Naive B cell (primary cell): ENCODE data around the gene ALG8. TPM values are rescaled to one million over a fixed set of nuclear protein-coding genes. Genes with fewer than 3 reads are reported as not detected.

ENCODE experiments used
- ATAC-seq, 2 donors: fragments of 150-1000 bp; cut with Tn5 transposase; 2 replicates each; pipeline ENCODE4 v1.10.0; 2021; ENCODE audit warnings: low read depth in 2 of 2, mild to moderate bottlenecking in 2 of 2, moderate library complexity in 2 of 2
- DNase-seq: peaks from one replicate; pipeline ENCODE4 v3.0.0; 2022
- H3K27ac Mint-ChIP-seq, 6 donors: one replicate each; pipeline ENCODE4 v1.8.0; 2020 to 2022; ENCODE audit warnings: mild to moderate bottlenecking in 6 of 6, mixed read lengths in 6 of 6, moderate library complexity in 5 of 6, inconsistent platforms in 2 of 6
- H3K27me3 Mint-ChIP-seq, 3 donors: one replicate each; pipeline ENCODE4 v1.8.0; 2021 to 2022; ENCODE audit warnings: mixed read lengths in 3 of 3, mild to moderate bottlenecking in 1 of 3
- H3K36me3 Mint-ChIP-seq, 2 donors: one replicate each; pipeline ENCODE4 v1.8.0; 2020 to 2022; ENCODE audit warnings: mixed read lengths in 2 of 2, inconsistent platforms in 1 of 2, mild to moderate bottlenecking in 1 of 2
- H3K4me1 Mint-ChIP-seq, 3 donors: one replicate each; pipeline ENCODE4 v1.8.0; 2020 to 2022; ENCODE audit warnings: mixed read lengths in 3 of 3, inconsistent platforms in 1 of 3, mild to moderate bottlenecking in 1 of 3, moderate library complexity in 1 of 3
- H3K4me3 Mint-ChIP-seq, 8 donors: one replicate each; pipeline ENCODE4 v1.8.0; 2020 to 2022; ENCODE audit warnings: mild to moderate bottlenecking in 8 of 8, mixed read lengths in 8 of 8, moderate library complexity in 8 of 8, inconsistent platforms in 2 of 8
- H3K9me3 Mint-ChIP-seq, 7 donors: one replicate each; pipeline ENCODE4 v1.8.0; 2020 to 2022; ENCODE audit warnings: mixed read lengths in 7 of 7, mild to moderate bottlenecking in 5 of 7, inconsistent platforms in 2 of 7, moderate library complexity in 1 of 7
- polyA plus RNA-seq, 6 donors: library from polyadenylated mRNA; unstranded; fragments of 300-500 nt; fragmentation: Illumina TruSeq; gene quantifications; one replicate each; pipeline ENCODE4 v1.2.3, GENCODE V29; 2021; ENCODE audit warnings: low read depth in 6 of 6

The ALG8 gene
- polyA plus RNA-seq, 6 donors from 2014 or later = 46.7 to 90.6 (median 59.9) TPM

GRCh38 chr11:78170413-78170812 is 31.0 kb upstream of the ALG8 start:
- Mint-ChIP-seq H3K4me3 (no peak overlapping the region), H3K4me1 (no peaks in the 10 kb centered on the region), H3K9me3 (peaks cover 0 to under 1% (median 0%) of the 10 kb centered on the region in 7 donors), H3K27ac (peak overlapping the region in 1 of 6 donors; percentile 1), H3K36me3 (peaks cover 5 to 25% of the 10 kb centered on the region in 2 donors), H3K27me3 (no peaks in the 10 kb centered on the region)
- no peak for ATAC-seq
- no peak for DNase-seq

GRCh38 chr11:78168539-78169477 is 29.4 kb upstream of the ALG8 start:
- H3K9me3 Mint-ChIP-seq = peaks cover 0 to 1% (median 0%) of the 10 kb centered on the region in 7 donors
- DNase-seq (no peak), ATAC-seq (no peak)
- H3K27me3 Mint-ChIP-seq = no peaks in the 10 kb centered on the region
- H3K27ac Mint-ChIP-seq = no peak overlapping the region
- no peak overlapping the region for H3K4me3 Mint-ChIP-seq
- H3K4me1 Mint-ChIP-seq = no peaks in the 10 kb centered on the region
- H3K36me3 Mint-ChIP-seq = peaks cover 5 to 16% of the 10 kb centered on the region in 2 donors

GRCh38 chr11:78166855-78167469 is 27.5 kb upstream of the ALG8 start:
- no peak for DNase-seq

GRCh38 chr11:78164471-78164870 is 25.0 kb upstream of the ALG8 start:
- H3K9me3 Mint-ChIP-seq = peaks cover 0 to 1% (median 0%) of the 10 kb centered on the region in 7 donors
- no peaks in the 10 kb centered on the region for H3K27me3 Mint-ChIP-seq
- H3K27ac Mint-ChIP-seq = no peak overlapping the region
- no peak overlapping the region for H3K4me3 Mint-ChIP-seq
- no peaks in the 10 kb centered on the region for H3K4me1 Mint-ChIP-seq
- no peaks in the 10 kb centered on the region for H3K36me3 Mint-ChIP-seq
- no peak for ATAC-seq
- no peak for DNase-seq

More at GRCh38 chr11:78166855-78167469, 27.5 kb upstream of the ALG8 start:
- H3K36me3 Mint-ChIP-seq = no peaks in the 10 kb centered on the region
- no peaks in the 10 kb centered on the region for H3K4me1 Mint-ChIP-seq
- H3K27ac Mint-ChIP-seq = no peak overlapping the region
- ATAC-seq = no peak
- no peaks in the 10 kb centered on the region for H3K27me3 Mint-ChIP-seq
- peak overlapping the region in 1 of 8 donors; percentile 25 for H3K4me3 Mint-ChIP-seq
- H3K9me3 Mint-ChIP-seq = peaks cover 0 to 1% (median 0%) of the 10 kb centered on the region in 7 donors

GRCh38 chr11:78163828-78164227 is 24.4 kb upstream of the ALG8 start:
- no peaks in the 10 kb centered on the region for H3K27me3 Mint-ChIP-seq
- ATAC-seq (no peak), DNase-seq (no peak)
- no peak overlapping the region for H3K27ac Mint-ChIP-seq
- peaks cover 0 to 1% (median 0%) of the 10 kb centered on the region in 7 donors for H3K9me3 Mint-ChIP-seq
- H3K4me3 Mint-ChIP-seq = no peak overlapping the region
- no peaks in the 10 kb centered on the region for H3K4me1 Mint-ChIP-seq
- no peaks in the 10 kb centered on the region for H3K36me3 Mint-ChIP-seq

GRCh38 chr11:78161962-78162371 is 22.5 kb upstream of the ALG8 start:
- no peaks in the 10 kb centered on the region for H3K27me3 Mint-ChIP-seq
- no peaks in the 10 kb centered on the region for H3K36me3 Mint-ChIP-seq
- DNase-seq = no peak
- no peak overlapping the region for H3K4me3 Mint-ChIP-seq
- peaks cover 0 to 1% (median 0%) of the 10 kb centered on the region in 7 donors for H3K9me3 Mint-ChIP-seq
- ATAC-seq = no peak
- no peaks in the 10 kb centered on the region for H3K4me1 Mint-ChIP-seq
- H3K27ac Mint-ChIP-seq = no peak overlapping the region

- H3K4me3 Mint-ChIP-seq = no peak overlapping the region
- H3K27me3 Mint-ChIP-seq = no peaks in the 10 kb centered on the region
Measured at GRCh38 chr11:78161346-78161745, 21.9 kb upstream of the ALG8 start.

GRCh38 chr11:78160557-78160956 is 21.1 kb upstream of the ALG8 start:
- no peak for DNase-seq
- Mint-ChIP-seq H3K4me1 (no peaks in the 10 kb centered on the region), H3K36me3 (no peaks in the 10 kb centered on the region), H3K27me3 (no peaks in the 10 kb centered on the region), H3K4me3 (no peak overlapping the region), H3K27ac (no peak overlapping the region), H3K9me3 (peaks cover 0 to 1% (median 0%) of the 10 kb centered on the region in 7 donors)
- ATAC-seq = no peak

More at GRCh38 chr11:78161346-78161745, 21.9 kb upstream of the ALG8 start:
- H3K4me1 Mint-ChIP-seq = no peaks in the 10 kb centered on the region
- H3K27ac Mint-ChIP-seq = no peak overlapping the region
- H3K36me3 Mint-ChIP-seq = no peaks in the 10 kb centered on the region
- no peak for ATAC-seq
- H3K9me3 Mint-ChIP-seq = peaks cover 0 to 1% (median 0%) of the 10 kb centered on the region in 7 donors
- no peak for DNase-seq

GRCh38 chr11:78158987-78159652 is 19.7 kb upstream of the ALG8 start:
- ATAC-seq (no peak), DNase-seq (no peak)
- Mint-ChIP-seq H3K27me3 (no peaks in the 10 kb centered on the region), H3K27ac (peak overlapping the region in 2 of 6 donors; percentile 9 to 47), H3K36me3 (no peaks in the 10 kb centered on the region), H3K9me3 (no peaks in the 10 kb centered on the region), H3K4me1 (no peaks in the 10 kb centered on the region), H3K4me3 (no peak overlapping the region)

- no peak overlapping the region for H3K27ac Mint-ChIP-seq
- H3K9me3 Mint-ChIP-seq = no peaks in the 10 kb centered on the region
- no peak overlapping the region for H3K4me3 Mint-ChIP-seq
- no peaks in the 10 kb centered on the region for H3K4me1 Mint-ChIP-seq
- ATAC-seq = no peak
- H3K36me3 Mint-ChIP-seq = no peaks in the 10 kb centered on the region
- no peaks in the 10 kb centered on the region for H3K27me3 Mint-ChIP-seq
- no peak for DNase-seq
Measured at GRCh38 chr11:78156127-78156844, 16.9 kb upstream of the ALG8 start.

GRCh38 chr11:78151804-78152203 is 12.4 kb upstream of the ALG8 start:
- Mint-ChIP-seq H3K9me3 (no peaks in the 10 kb centered on the region), H3K36me3 (no peaks in the 10 kb centered on the region), H3K27ac (no peak overlapping the region), H3K27me3 (no peaks in the 10 kb centered on the region), H3K4me3 (no peak overlapping the region), H3K4me1 (no peaks in the 10 kb centered on the region)
- ATAC-seq (no peak), DNase-seq (no peak)

- ATAC-seq = no peak
- Mint-ChIP-seq H3K27me3 (no peaks in the 10 kb centered on the region), H3K4me1 (no peaks in the 10 kb centered on the region), H3K4me3 (no peak overlapping the region), H3K9me3 (no peaks in the 10 kb centered on the region), H3K27ac (no peak overlapping the region), H3K36me3 (no peaks in the 10 kb centered on the region)
- no peak for DNase-seq
Measured at GRCh38 chr11:78150754-78151153, 11.3 kb upstream of the ALG8 start.

GRCh38 chr11:78150346-78150745 is 10.9 kb upstream of the ALG8 start:
- no peak overlapping the region for H3K27ac Mint-ChIP-seq
- no peak overlapping the region for H3K4me3 Mint-ChIP-seq
- no peaks in the 10 kb centered on the region for H3K9me3 Mint-ChIP-seq

More at GRCh38 chr11:78150346-78150745, 10.9 kb upstream of the ALG8 start:
- no peak for DNase-seq
- Mint-ChIP-seq H3K36me3 (no peaks in the 10 kb centered on the region), H3K4me1 (no peaks in the 10 kb centered on the region), H3K27me3 (no peaks in the 10 kb centered on the region)
- ATAC-seq = no peak
